Astrocyte (in vitro differentiated cells and primary cell): ENCODE data around the gene SSBP3. TPM values are rescaled to one million over a fixed set of nuclear protein-coding genes. Genes with fewer than 3 reads are reported as not detected.

Experiments used
- DNase-seq: peaks from one replicate; pipeline ENCODE4 v3.0.0-alpha.2; 2010; ENCODE audit warnings: low read depth
- FAIRE-seq: peaks from 2 replicates; lab custom pipeline; 2011; peaks lifted over from hg19 to GRCh38; lab: Jason Lieb, UNC
- H2AFZ ChIP-seq: 2 replicates; pipeline ENCODE4 v1.6.0; 2012; ENCODE audit warnings: low read depth, low read length, inconsistent platforms
- H3K27ac ChIP-seq: 2 replicates; pipeline ENCODE4 v1.5.1; 2011; ENCODE audit warnings: low read depth, low read length, inconsistent platforms
- H3K27me3 ChIP-seq: 2 replicates; pipeline ENCODE4 v1.6.0; 2011; ENCODE audit warnings: low read length, inconsistent platforms; ENCODE audit not compliant: insufficient read depth
- H3K36me3 ChIP-seq: 2 replicates; pipeline ENCODE4 v1.5.1; 2011; ENCODE audit warnings: low read length, inconsistent platforms; ENCODE audit not compliant: insufficient read depth
- H3K4me1 ChIP-seq: 2 replicates; pipeline ENCODE4 v1.5.1; 2011; ENCODE audit warnings: low read length, inconsistent platforms; ENCODE audit not compliant: insufficient read depth
- H3K4me2 ChIP-seq: 2 replicates; pipeline ENCODE4 v1.6.0; 2012; ENCODE audit warnings: low read length, inconsistent platforms
- H3K4me3 ChIP-seq: 2 replicates; pipeline ENCODE4 v1.5.1; 2011; ENCODE audit warnings: low read depth, mild to moderate bottlenecking, low read length, inconsistent platforms; ENCODE audit not compliant: insufficient read depth
- H3K79me2 ChIP-seq: 2 replicates; pipeline ENCODE4 v1.6.0; 2012; ENCODE audit warnings: mild to moderate bottlenecking, low read length, inconsistent platforms; ENCODE audit not compliant: insufficient read depth
- H3K9ac ChIP-seq: 2 replicates; pipeline ENCODE4 v1.6.0; 2012; ENCODE audit warnings: mild to moderate bottlenecking, low read length, inconsistent platforms
- H3K9me3 ChIP-seq: 2 replicates; pipeline ENCODE4 v1.5.1; 2012; ENCODE audit warnings: low read depth, mild to moderate bottlenecking, low read length, inconsistent platforms; ENCODE audit not compliant: insufficient read depth
- H4K20me1 ChIP-seq: 2 replicates; pipeline ENCODE4 v1.6.0; 2012; ENCODE audit warnings: low read length, inconsistent platforms; ENCODE audit not compliant: insufficient read depth
- H3K27ac Mint-ChIP-seq: one replicate; pipeline ENCODE4 v1.8.0; 2021; ENCODE audit warnings: mild to moderate bottlenecking, mixed read lengths; ENCODE audit not compliant: unreplicated experiment
- H3K27me3 Mint-ChIP-seq: one replicate; pipeline ENCODE4 v1.8.0; 2021; ENCODE audit warnings: low read depth, mixed read lengths; ENCODE audit not compliant: unreplicated experiment
- H3K36me3 Mint-ChIP-seq: one replicate; pipeline ENCODE4 v1.8.0; 2021; ENCODE audit warnings: low read depth, mixed read lengths; ENCODE audit not compliant: unreplicated experiment
- H3K4me1 Mint-ChIP-seq: one replicate; pipeline ENCODE4 v1.8.0; 2021; ENCODE audit warnings: low read depth, mixed read lengths; ENCODE audit not compliant: unreplicated experiment
- H3K4me3 Mint-ChIP-seq: one replicate; pipeline ENCODE4 v1.8.0; 2021; ENCODE audit warnings: mild to moderate bottlenecking, moderate library complexity, mixed read lengths; ENCODE audit not compliant: unreplicated experiment
- H3K9me3 Mint-ChIP-seq: one replicate; pipeline ENCODE4 v1.8.0; 2021; ENCODE audit warnings: mild to moderate bottlenecking, mixed read lengths; ENCODE audit not compliant: unreplicated experiment
- EZH2 ChIP-seq: IDR thresholded peaks from 2 replicates; pipeline ENCODE4 v1.6.1; 2012; ENCODE audit warnings: mild to moderate bottlenecking, low read length, inconsistent platforms; ENCODE audit not compliant: insufficient read depth
- total RNA-seq: library from RNA; stranded (reverse); gene quantifications from 2 replicates; pipeline ENCODE4 v1.2.1, GENCODE V29; 2021
- TF ChIP-seq, protein P1 (sequence below): IDR thresholded peaks from 2 replicates; pipeline ENCODE4 v1.5.1; 2011; ENCODE audit warnings: low read depth, mild to moderate bottlenecking, inconsistent platforms, low read length, moderate library complexity; ENCODE audit not compliant: insufficient read depth

Gene SSBP3
- total RNA-seq, 1 donor from 2014 or later, result 89.8 TPM

DNA sequence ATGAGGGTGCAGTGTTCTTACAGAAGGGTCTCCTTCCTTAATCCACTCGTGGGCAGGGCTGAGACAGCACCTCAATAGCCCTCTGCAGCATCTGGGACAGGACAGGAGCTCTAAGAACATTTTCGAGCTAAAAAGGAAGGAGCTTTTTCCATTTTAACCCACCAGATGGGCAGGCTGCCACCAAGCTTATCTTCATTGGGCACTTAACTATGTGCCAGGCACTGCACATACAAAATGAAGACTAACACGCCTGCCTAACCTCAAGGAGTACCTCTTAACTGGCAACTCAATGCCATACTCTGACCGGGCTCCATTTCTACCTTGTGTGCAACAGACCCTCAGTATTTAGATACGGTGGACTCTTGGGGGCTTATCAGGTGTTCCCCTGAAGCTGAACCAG is 48.2 kb downstream of the SSBP3 start:
- no peak overlapping the region for H3K27ac ChIP-seq
- no peak overlapping the region for H3K4me3 ChIP-seq
- no peak for FAIRE-seq
- Mint-ChIP-seq H3K4me3 (no peak overlapping the region), H3K4me1 (peaks cover 51% of the 10 kb centered on the region), H3K27ac (no peak overlapping the region), H3K27me3 (no peaks in the 10 kb centered on the region), H3K36me3 (peaks cover 20% of the 10 kb centered on the region), H3K9me3 (no peaks in the 10 kb centered on the region)
- H3K4me1 ChIP-seq, result no peaks in the 10 kb centered on the region
- H2AFZ ChIP-seq, result no peak overlapping the region
- no peak for DNase-seq
- H3K79me2 ChIP-seq, result peaks cover 40% of the 10 kb centered on the region
- no peaks in the 10 kb centered on the region for H3K9me3 ChIP-seq
- no peaks in the 10 kb centered on the region for H3K36me3 ChIP-seq
- H4K20me1 ChIP-seq, result peaks cover 97% of the 10 kb centered on the region
- H3K9ac ChIP-seq, result no peak overlapping the region
- TF ChIP-seq EZH2, result no peak
- TF ChIP-seq, protein P1, sequence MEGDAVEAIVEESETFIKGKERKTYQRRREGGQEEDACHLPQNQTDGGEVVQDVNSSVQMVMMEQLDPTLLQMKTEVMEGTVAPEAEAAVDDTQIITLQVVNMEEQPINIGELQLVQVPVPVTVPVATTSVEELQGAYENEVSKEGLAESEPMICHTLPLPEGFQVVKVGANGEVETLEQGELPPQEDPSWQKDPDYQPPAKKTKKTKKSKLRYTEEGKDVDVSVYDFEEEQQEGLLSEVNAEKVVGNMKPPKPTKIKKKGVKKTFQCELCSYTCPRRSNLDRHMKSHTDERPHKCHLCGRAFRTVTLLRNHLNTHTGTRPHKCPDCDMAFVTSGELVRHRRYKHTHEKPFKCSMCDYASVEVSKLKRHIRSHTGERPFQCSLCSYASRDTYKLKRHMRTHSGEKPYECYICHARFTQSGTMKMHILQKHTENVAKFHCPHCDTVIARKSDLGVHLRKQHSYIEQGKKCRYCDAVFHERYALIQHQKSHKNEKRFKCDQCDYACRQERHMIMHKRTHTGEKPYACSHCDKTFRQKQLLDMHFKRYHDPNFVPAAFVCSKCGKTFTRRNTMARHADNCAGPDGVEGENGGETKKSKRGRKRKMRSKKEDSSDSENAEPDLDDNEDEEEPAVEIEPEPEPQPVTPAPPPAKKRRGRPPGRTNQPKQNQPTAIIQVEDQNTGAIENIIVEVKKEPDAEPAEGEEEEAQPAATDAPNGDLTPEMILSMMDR, result no peak
- no peak overlapping the region for H3K4me2 ChIP-seq
- no peaks in the 10 kb centered on the region for H3K27me3 ChIP-seq

DNA sequence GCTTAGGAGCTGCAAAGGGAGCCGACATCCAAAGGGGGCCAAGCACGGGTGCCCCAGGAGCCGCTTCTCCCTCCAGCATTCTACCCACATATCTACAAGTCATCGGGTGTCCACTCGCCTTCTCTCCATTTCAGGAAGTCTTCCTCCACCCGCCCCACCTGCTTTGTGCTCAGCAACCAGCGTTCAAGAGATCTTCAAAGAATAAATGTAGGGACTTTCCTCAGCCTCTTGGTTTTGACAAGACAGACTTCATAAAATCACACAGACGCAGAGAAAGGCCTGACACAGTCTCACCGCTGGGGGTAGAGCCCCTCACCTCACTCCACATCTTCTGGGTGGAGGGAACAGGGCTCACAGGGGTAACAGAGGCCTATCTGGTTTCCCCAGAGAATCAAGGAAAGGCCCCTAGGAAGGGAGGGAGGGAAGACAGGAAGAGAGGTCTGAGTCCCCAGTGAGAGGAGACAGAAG is 49.5 kb downstream of the SSBP3 start:
- peaks cover 23% of the 10 kb centered on the region for H3K36me3 Mint-ChIP-seq
- Histone ChIP-seq H4K20me1 (peaks cover 97% of the 10 kb centered on the region), H2AFZ (no peak overlapping the region), H3K9me3 (no peaks in the 10 kb centered on the region), H3K4me3 (no peak overlapping the region), H3K79me2 (peaks cover 38% of the 10 kb centered on the region), H3K27me3 (no peaks in the 10 kb centered on the region), H3K9ac (no peak overlapping the region), H3K4me1 (no peaks in the 10 kb centered on the region), H3K36me3 (no peaks in the 10 kb centered on the region), H3K27ac (no peak overlapping the region), H3K4me2 (no peak overlapping the region)
- no peak for FAIRE-seq
- H3K4me1 Mint-ChIP-seq, result peaks cover 54% of the 10 kb centered on the region
- H3K27me3 Mint-ChIP-seq, result no peaks in the 10 kb centered on the region
- no peak for DNase-seq
- H3K27ac Mint-ChIP-seq, result no peak overlapping the region
- TF ChIP-seq, protein P1, result no peak
- no peak for TF ChIP-seq EZH2
- no peak overlapping the region for H3K4me3 Mint-ChIP-seq
- no peaks in the 10 kb centered on the region for H3K9me3 Mint-ChIP-seq

DNA sequence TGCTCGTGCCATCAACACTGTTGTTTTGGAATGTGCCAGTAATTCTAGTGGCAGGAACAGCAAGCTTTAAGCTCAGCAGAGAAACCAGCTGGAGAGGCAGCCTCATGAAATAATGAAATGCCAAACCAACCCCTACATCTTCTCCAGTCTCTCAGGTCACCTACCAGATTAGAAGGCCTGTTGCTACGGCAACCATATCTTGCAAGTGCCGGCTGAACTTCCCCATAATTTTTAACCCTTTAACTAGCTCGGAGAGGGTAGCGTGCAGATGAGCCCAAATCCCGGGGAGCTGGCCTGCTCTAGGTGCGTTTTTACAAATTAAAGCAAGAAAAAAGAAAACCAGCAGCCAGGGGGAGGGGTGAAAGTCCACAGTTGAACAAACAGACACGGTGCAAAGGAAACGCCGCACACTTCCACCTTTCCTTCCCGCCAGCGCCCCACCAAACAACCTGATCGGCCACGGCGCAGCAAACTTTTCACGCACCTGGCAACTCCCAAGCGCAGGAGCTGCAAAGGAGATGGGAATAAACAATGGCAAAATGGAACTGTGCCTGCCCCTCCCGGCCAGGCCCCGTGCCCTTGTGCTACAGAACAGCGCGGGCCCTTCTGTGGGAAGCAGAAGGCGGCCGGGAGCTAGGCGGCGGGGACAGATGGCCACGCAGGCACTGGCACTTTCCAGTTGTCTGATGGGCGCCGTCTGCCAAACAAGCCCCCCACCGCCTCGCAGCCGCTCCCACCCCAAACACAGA is 50.1 kb downstream of the SSBP3 start:
- H3K4me1 ChIP-seq, result no peaks in the 10 kb centered on the region
- peaks cover 32% of the 10 kb centered on the region for H3K79me2 ChIP-seq
- no peak overlapping the region for H3K4me3 ChIP-seq
- no peaks in the 10 kb centered on the region for H3K27me3 ChIP-seq
- no peak overlapping the region for H3K9ac ChIP-seq
- Mint-ChIP-seq H3K27me3 (no peaks in the 10 kb centered on the region), H3K4me3 (no peak overlapping the region), H3K36me3 (peaks cover 20% of the 10 kb centered on the region), H3K9me3 (no peaks in the 10 kb centered on the region), H3K4me1 (peaks cover 55% of the 10 kb centered on the region), H3K27ac (no peak overlapping the region)
- no peaks in the 10 kb centered on the region for H3K36me3 ChIP-seq
- TF ChIP-seq EZH2, result no peak
- TF ChIP-seq, protein P1, result no peak
- no peak overlapping the region for H3K4me2 ChIP-seq
- no peaks in the 10 kb centered on the region for H3K9me3 ChIP-seq
- FAIRE-seq (no peak), DNase-seq (no peak)
- H3K27ac ChIP-seq, result no peak overlapping the region
- H4K20me1 ChIP-seq, result peaks cover 97% of the 10 kb centered on the region
- no peak overlapping the region for H2AFZ ChIP-seq
